Neural cell (in vitro differentiated cells): ENCODE measurements around the gene ZFPL1. TPM values are rescaled to one million over a fixed set of nuclear protein-coding genes. Genes with fewer than 3 reads are reported as not detected.

Source experiments
- H2AFZ ChIP-seq: fragments of 200-600, 300-800 bp; sonication (generic), shearing (Covaris generic); 2 replicates; pipeline ENCODE4 v1.6.0; 2014; ENCODE audit warnings: low read depth, mild to moderate bottlenecking, antibody characterized with exemption, low read length, moderate library complexity
- H3F3A ChIP-seq: fragments of 200-600 bp; shearing (Covaris generic); 2 replicates; pipeline ENCODE4 v1.6.1; 2016; ENCODE audit warnings: mild to moderate bottlenecking, moderate library complexity, mixed read lengths, antibody characterized with exemption, low read length; ENCODE audit not compliant: insufficient read depth, poor library complexity, severe bottlenecking
- H3K27ac ChIP-seq: fragments of 200-600, 300-800 bp; sonication (generic), shearing (Covaris generic); 2 replicates; pipeline ENCODE4 v1.5.1; 2014; ENCODE audit warnings: mild to moderate bottlenecking, low read length, moderate library complexity
- H3K27me3 ChIP-seq: fragments of 300-800, 200-600 bp; sonication (generic), shearing (Covaris generic); 2 replicates; pipeline ENCODE4 v1.6.0; 2014; ENCODE audit warnings: mild to moderate bottlenecking, low read depth, low read length, moderate library complexity; ENCODE audit not compliant: insufficient read depth
- H3K36me3 ChIP-seq: fragments of 300-800, 200-600 bp; sonication (generic), shearing (Covaris generic); 2 replicates; pipeline ENCODE4 v1.5.1; 2014; ENCODE audit warnings: mild to moderate bottlenecking, antibody characterized with exemption, low read length, moderate library complexity; ENCODE audit not compliant: insufficient read depth
- H3K4me2 ChIP-seq: fragments of 300-800, 200-600 bp; sonication (generic), shearing (Covaris generic); 2 replicates; pipeline ENCODE4 v1.6.0; 2014; ENCODE audit warnings: mild to moderate bottlenecking, low read length
- H3K4me3 ChIP-seq: fragments of 300-800, 200-600 bp; sonication (generic), shearing (Covaris generic); 2 replicates; pipeline ENCODE4 v1.5.1; 2014; ENCODE audit warnings: mild to moderate bottlenecking, low read length, moderate library complexity
- H3K79me2 ChIP-seq: fragments of 200-600 bp; shearing (Covaris generic); replicated peaks from 2 replicates; pipeline ENCODE4 v1.6.0; 2014; ENCODE audit warnings: mild to moderate bottlenecking, low read length, moderate library complexity; ENCODE audit not compliant: insufficient read depth
- H3K9ac ChIP-seq: fragments of 300-800, 200-600 bp; sonication (generic), shearing (Covaris generic); 2 replicates; pipeline ENCODE4 v1.6.1; 2016; ENCODE audit warnings: mild to moderate bottlenecking, low read length, mixed read lengths
- H3K9me2 ChIP-seq: fragments of 200-600 bp; shearing (Covaris generic); 2 replicates; pipeline ENCODE4 v1.6.1; 2016; ENCODE audit warnings: mild to moderate bottlenecking, low read length, mixed read lengths; ENCODE audit not compliant: insufficient read depth
- H3K9me3 ChIP-seq: fragments of 200-600, 300-800 bp; sonication (generic), shearing (Covaris generic); 2 replicates; pipeline ENCODE4 v1.6.1; 2016; ENCODE audit warnings: mild to moderate bottlenecking, mixed run types, low read length, moderate library complexity, mixed read lengths
- H4K20me1 ChIP-seq: fragments of 200-600 bp; shearing (Covaris generic); 2 replicates; pipeline ENCODE4 v1.6.1; 2016; ENCODE audit warnings: mild to moderate bottlenecking, mixed run types; ENCODE audit not compliant: insufficient read depth
- EP300 ChIP-seq: fragments of 450-650 bp; conservative IDR thresholded peaks from 2 replicates; pipeline ENCODE4 v1.6.1; 2014; ENCODE audit warnings: antibody characterized with exemption, mild to moderate bottlenecking, moderate library complexity; ENCODE audit not compliant: poor library complexity, severe bottlenecking
- EZH2 ChIP-seq: fragments of 200-600, 300-800 bp; shearing (Covaris generic), sonication (generic); IDR thresholded peaks from 2 replicates; pipeline ENCODE4 v1.6.1; 2014; ENCODE audit warnings: antibody characterized with exemption, low read length, borderline replicate concordance, mild to moderate bottlenecking; ENCODE audit not compliant: insufficient read depth, poor library complexity, severe bottlenecking
- MXI1 ChIP-seq: fragments of 450-650 bp; conservative IDR thresholded peaks from 2 replicates; pipeline ENCODE4 v1.6.1; 2014; ENCODE audit warnings: antibody characterized with exemption, mild to moderate bottlenecking; ENCODE audit not compliant: poor library complexity, severe bottlenecking
- POLR2AphosphoS5 ChIP-seq: IDR thresholded peaks from 2 replicates; pipeline ENCODE4 v1.6.1; 2012
- RAD21 ChIP-seq: fragments of 450-650 bp; conservative IDR thresholded peaks from 2 replicates; pipeline ENCODE4 v1.6.1; 2014; ENCODE audit warnings: antibody characterized with exemption, mild to moderate bottlenecking, moderate library complexity
- SMC3 ChIP-seq: fragments of 450-650 bp; conservative IDR thresholded peaks from 2 replicates; pipeline ENCODE4 v1.6.1; 2014; ENCODE audit warnings: antibody characterized with exemption, mild to moderate bottlenecking, moderate library complexity; ENCODE audit not compliant: poor library complexity
- TAF1 ChIP-seq: IDR thresholded peaks from 2 replicates; pipeline ENCODE4 v1.6.1; 2012; ENCODE audit warnings: low read depth
- polyA plus RNA-seq: library from polyadenylated mRNA; depleted of rRNA; stranded (reverse); fragments of >200 nt; gene quantifications from 2 replicates; pipeline ENCODE4 v1.2.3, GENCODE V29; 2014
- TF ChIP-seq, protein P1 (sequence below): IDR thresholded peaks from 2 replicates; pipeline ENCODE4 v1.6.1; 2012; ENCODE audit warnings: borderline replicate concordance
- TF ChIP-seq, protein P2 (sequence below): fragments of 450-650 bp; IDR thresholded peaks from 2 replicates; pipeline ENCODE4 v1.5.1; 2014; ENCODE audit warnings: antibody characterized with exemption, mild to moderate bottlenecking, moderate library complexity; ENCODE audit not compliant: poor library complexity, severe bottlenecking

The ZFPL1 gene
- polyA plus RNA-seq, 1 donor from 2014 or later = 42.0 TPM

DNA sequence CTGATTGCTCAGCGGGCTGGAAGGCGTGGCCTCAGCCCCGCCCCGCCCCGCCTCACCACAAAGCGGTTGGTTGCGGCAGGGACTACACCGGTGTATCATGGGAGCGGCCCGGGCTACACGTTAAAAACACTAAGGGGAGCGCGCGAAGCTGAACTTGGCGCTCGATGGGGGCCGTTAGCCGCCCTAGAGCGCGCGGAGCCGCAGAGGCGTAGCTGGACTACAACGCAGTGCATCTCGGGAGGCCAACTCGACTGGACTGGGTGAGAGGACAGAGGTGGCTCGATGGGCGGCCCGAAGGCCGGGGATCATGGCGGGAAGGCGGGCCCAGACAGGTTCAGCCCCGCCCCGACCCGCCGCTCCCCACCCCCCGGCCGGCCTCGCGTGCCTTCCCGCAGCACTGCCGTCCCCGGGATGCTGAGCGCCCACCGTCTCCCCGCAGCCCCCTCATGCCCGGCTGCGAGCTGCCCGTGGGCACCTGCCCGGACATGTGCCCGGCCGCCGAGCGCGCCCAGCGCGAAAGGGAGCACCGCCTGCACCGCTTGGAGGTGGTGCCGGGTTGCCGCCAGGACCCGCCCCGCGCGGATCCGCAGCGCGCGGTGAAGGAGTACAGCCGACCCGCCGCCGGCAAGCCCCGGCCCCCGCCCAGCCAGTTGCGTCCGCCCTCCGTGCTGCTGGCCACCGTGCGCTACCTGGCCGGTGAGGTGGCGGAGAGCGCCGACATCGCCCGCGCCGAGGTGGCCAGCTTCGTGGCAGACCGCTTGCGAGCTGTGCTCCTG is 43.0 kb upstream of the ZFPL1 start, which contains the start of gene SAC3D1:
Gene SAC3D1, plus strand, starts transcription at position 364 of the 776 bp plus-strand sequence. Its CDS starts 83 bp downstream, at position 447.
- H3K27ac ChIP-seq = peak within 1 kb of the TSS; percentile 82
- TF ChIP-seq MXI1 (peak; percentile 91), TAF1 (peak; percentile 19), RAD21 (peak; percentile 7), POLR2AphosphoS5 (peak; percentile 62), EP300 (no peak), SMC3 (no peak)
- TF ChIP-seq, protein P1, sequence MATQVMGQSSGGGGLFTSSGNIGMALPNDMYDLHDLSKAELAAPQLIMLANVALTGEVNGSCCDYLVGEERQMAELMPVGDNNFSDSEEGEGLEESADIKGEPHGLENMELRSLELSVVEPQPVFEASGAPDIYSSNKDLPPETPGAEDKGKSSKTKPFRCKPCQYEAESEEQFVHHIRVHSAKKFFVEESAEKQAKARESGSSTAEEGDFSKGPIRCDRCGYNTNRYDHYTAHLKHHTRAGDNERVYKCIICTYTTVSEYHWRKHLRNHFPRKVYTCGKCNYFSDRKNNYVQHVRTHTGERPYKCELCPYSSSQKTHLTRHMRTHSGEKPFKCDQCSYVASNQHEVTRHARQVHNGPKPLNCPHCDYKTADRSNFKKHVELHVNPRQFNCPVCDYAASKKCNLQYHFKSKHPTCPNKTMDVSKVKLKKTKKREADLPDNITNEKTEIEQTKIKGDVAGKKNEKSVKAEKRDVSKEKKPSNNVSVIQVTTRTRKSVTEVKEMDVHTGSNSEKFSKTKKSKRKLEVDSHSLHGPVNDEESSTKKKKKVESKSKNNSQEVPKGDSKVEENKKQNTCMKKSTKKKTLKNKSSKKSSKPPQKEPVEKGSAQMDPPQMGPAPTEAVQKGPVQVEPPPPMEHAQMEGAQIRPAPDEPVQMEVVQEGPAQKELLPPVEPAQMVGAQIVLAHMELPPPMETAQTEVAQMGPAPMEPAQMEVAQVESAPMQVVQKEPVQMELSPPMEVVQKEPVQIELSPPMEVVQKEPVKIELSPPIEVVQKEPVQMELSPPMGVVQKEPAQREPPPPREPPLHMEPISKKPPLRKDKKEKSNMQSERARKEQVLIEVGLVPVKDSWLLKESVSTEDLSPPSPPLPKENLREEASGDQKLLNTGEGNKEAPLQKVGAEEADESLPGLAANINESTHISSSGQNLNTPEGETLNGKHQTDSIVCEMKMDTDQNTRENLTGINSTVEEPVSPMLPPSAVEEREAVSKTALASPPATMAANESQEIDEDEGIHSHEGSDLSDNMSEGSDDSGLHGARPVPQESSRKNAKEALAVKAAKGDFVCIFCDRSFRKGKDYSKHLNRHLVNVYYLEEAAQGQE = peak; percentile 62
- H2AFZ ChIP-seq = peak within 1 kb of the TSS; percentile 75
- peak within 1 kb of the TSS; percentile 76 for H3K9ac ChIP-seq
- H3K36me3 ChIP-seq = no peaks in the 10 kb centered on the region
- H3K4me2 ChIP-seq = no peak within 1 kb of the TSS
- H3K4me3 ChIP-seq = peak within 1 kb of the TSS; percentile 77
- H3K27me3 ChIP-seq = no peaks in the 10 kb centered on the region
- no peaks in the 10 kb centered on the region for H3F3A ChIP-seq
- no peaks in the 10 kb centered on the region for H3K9me2 ChIP-seq
- H3K79me2 ChIP-seq = peaks cover 9% of the 10 kb centered on the region
- H3K9me3 ChIP-seq = no peaks in the 10 kb centered on the region
- H4K20me1 ChIP-seq = no peaks in the 10 kb centered on the region

DNA sequence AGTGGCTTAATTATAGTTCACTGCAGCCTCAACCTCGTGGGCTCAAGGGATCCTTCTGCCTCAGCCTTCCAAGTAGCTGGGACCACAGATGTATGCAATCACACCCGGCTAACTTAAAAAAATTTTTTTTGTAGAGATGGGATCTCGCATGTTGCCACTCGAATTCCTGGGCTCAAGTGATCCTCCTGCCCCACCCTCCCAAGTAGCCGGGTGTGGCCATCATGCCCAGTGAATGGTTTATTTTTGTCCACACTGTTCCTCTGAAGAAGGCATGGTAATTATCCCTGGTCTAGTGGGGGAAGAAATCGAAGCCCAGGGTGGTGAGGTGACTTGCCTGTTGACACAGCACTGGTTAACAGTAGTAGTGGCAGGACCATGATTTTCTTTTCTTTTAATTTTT is 41.1 kb upstream of the ZFPL1 start:
- H3F3A ChIP-seq = no peaks in the 10 kb centered on the region
- no peaks in the 10 kb centered on the region for H3K27me3 ChIP-seq
- no peaks in the 10 kb centered on the region for H4K20me1 ChIP-seq
- H2AFZ ChIP-seq = no peak overlapping the region
- H3K4me2 ChIP-seq = no peak overlapping the region
- H3K9me3 ChIP-seq = no peaks in the 10 kb centered on the region
- no peaks in the 10 kb centered on the region for H3K9me2 ChIP-seq
- H3K4me3 ChIP-seq = peak overlapping the region; percentile 77
- no peak overlapping the region for H3K27ac ChIP-seq
- no peak for TF ChIP-seq EZH2
- no peak for TF ChIP-seq EP300
- TF ChIP-seq, protein P1 = no peak
- TF ChIP-seq, protein P2, sequence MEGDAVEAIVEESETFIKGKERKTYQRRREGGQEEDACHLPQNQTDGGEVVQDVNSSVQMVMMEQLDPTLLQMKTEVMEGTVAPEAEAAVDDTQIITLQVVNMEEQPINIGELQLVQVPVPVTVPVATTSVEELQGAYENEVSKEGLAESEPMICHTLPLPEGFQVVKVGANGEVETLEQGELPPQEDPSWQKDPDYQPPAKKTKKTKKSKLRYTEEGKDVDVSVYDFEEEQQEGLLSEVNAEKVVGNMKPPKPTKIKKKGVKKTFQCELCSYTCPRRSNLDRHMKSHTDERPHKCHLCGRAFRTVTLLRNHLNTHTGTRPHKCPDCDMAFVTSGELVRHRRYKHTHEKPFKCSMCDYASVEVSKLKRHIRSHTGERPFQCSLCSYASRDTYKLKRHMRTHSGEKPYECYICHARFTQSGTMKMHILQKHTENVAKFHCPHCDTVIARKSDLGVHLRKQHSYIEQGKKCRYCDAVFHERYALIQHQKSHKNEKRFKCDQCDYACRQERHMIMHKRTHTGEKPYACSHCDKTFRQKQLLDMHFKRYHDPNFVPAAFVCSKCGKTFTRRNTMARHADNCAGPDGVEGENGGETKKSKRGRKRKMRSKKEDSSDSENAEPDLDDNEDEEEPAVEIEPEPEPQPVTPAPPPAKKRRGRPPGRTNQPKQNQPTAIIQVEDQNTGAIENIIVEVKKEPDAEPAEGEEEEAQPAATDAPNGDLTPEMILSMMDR = no peak
- no peak for TF ChIP-seq SMC3
- TF ChIP-seq TAF1 = no peak
- TF ChIP-seq RAD21 = no peak
- TF ChIP-seq POLR2AphosphoS5 = no peak
- TF ChIP-seq MXI1 = no peak
- H3K36me3 ChIP-seq = no peaks in the 10 kb centered on the region
- H3K9ac ChIP-seq = no peak overlapping the region
- peaks cover 9% of the 10 kb centered on the region for H3K79me2 ChIP-seq
